Fibroblast of skin of right quadriceps (primary cell): Measurements from ENCODE around the gene BTBD2.

Experiments used
- DNase-seq: peaks from one replicate; pipeline ENCODE4 v3.0.0-alpha.2; 2013

Gene BTBD2

DNA sequence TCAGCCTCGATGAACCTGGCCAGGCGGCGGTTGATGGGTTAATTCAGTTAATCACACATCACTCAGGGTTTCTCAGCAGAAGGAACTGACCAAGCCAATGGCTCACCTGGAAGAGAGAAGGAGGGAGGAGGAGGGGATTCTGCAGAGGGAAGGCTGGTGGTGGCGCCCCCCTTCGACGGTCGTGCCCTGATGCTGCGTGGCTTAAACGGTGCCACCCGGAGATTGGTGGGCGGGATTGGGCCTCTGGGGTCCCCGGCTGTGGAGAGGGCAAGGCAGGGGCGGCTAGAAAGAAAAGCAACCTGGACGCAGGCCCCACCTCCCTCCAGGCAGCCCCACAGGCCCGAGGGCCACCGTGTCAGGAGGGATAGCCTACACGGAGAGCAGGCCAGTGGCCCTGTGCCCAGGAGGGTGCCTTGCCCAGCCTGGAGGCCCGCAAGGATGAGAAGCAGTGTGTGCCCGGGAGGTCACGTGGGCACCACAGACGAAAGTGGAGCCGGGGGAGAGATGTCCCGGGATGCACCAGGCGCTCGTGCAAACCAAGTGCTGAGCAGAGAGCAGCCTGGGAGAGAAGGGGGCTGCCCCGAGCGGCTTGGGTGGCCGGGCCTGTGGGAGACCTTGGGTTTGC, 58.5 kb downstream of the BTBD2 start:
- DNase-seq, result no peak

GRCh38 chr19:1956122-1956494, 59.4 kb downstream of the BTBD2 start:
- no peak for DNase-seq

DNA sequence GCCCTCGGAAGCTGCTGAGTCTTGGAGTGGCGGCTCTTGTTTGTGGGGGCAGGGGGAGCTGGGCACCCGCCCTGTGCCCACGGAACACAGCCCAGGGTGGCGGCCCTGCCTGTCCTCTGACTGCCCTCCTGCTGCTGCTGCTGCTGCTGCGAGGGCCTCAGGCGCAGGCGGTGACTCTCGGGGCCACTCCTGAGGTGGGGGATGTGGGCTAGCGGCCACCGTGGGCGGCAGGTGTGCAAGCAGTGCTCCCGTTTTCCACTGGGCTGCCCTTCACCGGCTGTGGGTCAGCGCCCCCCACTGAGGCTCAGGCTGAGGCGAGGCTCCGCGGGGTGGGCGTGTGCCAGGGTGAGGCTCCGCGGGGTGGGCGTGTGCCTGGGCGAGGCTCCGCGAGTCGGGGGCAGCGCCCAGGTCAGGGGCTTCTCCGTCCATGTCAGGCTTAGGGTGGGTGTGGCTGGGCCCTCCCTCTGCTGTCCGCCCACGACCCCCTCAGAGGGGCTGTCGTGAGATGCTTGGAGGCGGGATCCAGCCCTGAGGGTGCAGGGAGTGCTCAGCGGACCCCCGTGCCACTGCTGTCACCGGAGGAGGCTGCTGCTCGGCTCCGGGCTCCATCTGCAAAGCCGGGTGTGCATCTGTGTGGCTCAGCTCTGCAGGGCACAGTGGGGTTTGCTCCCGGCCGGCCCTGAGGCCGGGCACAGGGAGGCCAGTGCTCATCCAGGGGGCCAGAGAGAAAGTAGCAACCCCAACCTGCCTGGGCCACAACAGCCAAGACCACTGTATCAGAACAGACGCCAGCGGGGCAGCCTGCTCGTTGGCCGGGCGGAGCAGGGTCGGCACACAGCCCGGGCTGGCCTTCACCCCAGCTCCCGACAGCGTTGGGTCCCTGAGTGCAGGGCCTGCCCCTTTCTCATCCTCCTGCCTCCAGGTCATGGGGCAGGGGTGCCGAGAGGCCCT, 60.1 kb downstream of the BTBD2 start:
- DNase-seq, result no peak

GRCh38 chr19:1954532-1954933, 61.0 kb downstream of the BTBD2 start:
- DNase-seq, result no peak

- no peak for DNase-seq
Observed at GRCh38 chr19:1953441-1954094, 61.9 kb downstream of the BTBD2 start.

DNA sequence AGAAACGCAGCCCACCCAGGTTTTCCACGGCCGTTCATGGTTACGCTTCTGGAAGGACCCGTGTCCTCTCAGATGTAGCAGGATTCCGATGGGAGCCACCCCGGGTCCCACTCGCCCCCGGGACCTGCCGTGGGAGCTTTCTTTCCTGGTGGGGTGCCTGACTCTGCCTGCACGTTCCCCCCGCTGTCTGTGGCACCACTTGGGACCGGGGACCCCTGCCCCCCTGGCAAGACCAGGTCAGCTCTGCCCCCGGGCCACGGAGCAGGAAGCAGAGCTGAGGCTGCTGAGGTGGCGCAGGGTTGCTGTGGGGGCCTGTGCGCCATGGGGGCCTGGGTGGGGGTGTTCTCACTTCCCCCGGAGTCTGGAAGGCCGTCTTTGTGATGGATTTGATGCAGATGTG, 62.5 kb downstream of the BTBD2 start:
- no peak for DNase-seq

GRCh38 chr19:1952635-1953034, 62.9 kb downstream of the BTBD2 start:
- no peak for DNase-seq

- no peak for DNase-seq
Observed at GRCh38 chr19:1950640-1951039, 64.9 kb downstream of the BTBD2 start.

- no peak for DNase-seq
Observed at GRCh38 chr19:1949304-1950101, 66.0 kb downstream of the BTBD2 start.

DNA sequence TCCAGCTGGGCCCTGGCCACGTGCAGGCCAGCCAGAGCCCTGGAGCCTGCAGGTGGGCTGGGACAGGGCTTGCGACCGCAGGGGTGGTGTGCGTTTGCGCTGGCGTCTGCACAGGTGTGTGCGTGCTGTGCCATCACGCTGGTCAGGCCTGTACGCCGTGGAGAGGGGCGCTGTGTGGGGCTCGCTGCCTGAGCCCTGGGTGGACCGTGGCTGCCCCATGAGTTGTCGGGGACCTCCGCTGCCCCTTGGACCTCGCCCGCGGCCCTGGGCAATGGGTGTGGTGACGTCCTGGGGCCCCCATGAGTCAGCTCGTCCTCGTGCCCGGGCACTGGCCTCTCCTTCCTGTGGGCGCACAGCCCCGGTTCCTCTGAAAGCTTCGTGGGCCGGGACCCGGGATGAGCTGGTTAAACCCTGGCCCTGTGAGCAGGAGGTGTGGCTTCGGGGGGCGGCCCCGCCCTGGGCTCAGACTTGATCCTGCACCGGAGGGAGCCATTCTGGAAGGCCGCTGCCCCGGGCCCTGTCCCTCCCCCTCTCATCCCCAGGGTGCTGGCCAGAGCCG, 67.8 kb downstream of the BTBD2 start:
- DNase-seq, result no peak

GRCh38 chr19:1945899-1946298, 69.6 kb downstream of the BTBD2 start:
- DNase-seq, result peak; percentile 24

DNA sequence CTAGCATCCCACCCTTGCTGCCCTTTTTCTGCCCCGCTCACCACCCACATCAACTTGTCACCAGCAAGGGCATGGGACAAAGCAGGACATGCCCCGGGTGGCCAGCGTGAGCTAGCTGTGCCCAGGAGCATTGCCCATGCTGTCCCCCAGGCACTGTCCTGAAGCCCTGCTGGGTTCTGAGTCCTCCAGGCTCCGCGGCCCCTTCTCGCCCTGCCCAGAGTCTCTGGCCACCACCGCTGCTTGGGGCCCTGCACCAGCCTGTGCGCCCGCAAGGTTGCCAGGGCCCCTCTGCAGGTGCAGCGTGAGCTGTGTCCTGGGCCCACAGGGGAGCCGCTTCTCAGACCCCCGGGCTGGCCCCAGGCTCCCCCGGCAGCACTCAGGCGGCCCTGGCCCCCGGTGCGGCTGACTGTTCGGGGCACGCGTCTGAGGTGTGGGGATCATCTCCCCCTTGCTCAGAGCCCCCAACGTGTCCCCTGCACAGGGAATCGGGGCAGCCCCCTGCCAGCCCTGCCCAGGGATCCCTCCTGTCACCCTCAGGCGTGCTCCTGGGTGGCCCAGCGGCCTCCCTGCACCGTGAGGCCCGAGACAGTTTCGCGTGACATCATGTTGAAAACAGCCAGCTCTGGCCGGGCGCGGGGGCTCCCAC, 70.5 kb downstream of the BTBD2 start:
- no peak for DNase-seq

- DNase-seq, result no peak
Observed at GRCh38 chr19:1944088-1944915, 71.2 kb downstream of the BTBD2 start.

GRCh38 chr19:1943661-1944087, 71.8 kb downstream of the BTBD2 start:
- DNase-seq, result no peak

DNA sequence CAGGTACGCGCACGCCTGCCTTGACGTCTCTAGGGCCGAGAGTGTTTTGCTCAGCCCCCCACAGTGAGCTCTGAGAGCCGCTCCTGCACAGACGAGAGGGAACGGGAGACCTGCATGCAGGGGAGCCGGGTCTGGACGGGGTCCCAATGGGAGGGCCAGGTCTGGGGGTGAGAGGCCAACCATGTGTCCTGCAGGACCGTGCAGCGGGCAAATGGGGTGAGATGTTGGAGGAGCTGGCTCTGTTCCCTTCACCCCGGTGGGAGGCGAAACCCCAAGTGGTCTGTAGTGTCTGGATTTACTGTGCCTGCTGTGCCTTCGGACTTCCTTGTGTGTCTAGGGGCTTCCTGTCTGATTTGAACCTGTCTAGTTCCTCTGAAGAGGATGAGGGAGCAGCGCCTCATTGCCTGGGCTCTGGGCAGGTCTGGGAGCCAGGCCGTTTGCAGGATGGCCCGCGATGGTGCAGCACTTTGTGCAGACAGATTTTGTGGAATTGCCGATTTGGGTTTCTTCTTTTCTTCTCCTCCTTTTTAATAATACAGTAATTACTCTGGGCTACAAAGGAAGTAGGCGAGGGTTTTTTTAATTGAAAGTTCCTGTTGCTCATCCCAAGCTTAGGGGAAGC, 72.5 kb downstream of the BTBD2 start:
- DNase-seq, result no peak

GRCh38 chr19:1942078-1942933, 73.2 kb downstream of the BTBD2 start:
- DNase-seq, result peak; percentile 61

DNA sequence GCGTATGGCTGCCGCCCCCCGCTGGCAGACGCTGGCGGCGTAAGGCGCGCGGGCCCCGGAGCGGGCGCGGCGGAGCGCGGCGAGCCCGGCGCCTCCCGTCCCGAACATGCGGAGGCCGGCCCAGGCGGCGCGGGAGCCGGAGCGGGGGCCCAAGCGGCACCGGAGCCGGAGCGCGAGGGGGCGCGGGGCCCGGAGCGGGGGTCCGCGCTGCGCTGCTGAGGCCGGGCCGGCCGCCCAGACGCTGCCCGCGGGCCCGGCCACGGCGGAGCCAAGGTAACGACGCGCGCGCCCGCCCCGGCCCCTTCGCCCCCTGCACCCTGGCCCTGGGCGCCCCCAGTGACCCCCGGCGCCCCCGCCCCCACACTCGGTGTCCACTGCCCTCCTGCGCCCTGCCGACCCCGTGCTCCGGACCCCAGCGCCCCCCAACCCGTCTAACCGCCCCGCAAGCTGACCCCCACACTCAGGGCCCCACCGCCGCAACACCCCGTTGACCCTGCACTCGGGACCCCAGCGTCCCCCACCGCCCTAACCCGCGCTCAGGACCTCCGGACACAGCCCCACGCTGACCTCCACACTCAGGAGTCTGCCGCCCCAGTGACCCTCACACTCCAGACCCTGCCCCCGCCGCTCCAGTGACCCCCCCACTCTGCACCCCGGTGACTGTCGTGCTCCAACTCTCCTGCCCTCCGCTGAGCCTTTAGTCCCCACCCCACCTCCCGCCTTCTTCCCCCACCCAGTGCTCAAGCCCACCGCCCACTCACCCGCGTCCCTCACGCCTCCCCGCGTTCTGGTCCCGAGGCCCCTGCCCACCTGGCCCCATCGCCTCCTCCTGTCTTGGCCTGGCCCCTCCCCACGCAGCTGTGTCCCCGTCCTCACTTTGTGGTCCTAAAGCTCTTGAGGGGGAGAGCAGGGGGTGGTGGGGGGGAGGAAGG, 74.1 kb downstream of the BTBD2 start, which contains the start of gene CSNK1G2:
Gene CSNK1G2 (plus strand): TSS at position 27 of the 932 bp plus-strand sequence. CDS start 28,601 bp downstream, outside the sequence.
- no peak for DNase-seq

GRCh38 chr19:1938071-1938470, 77.4 kb downstream of the BTBD2 start:
- no peak for DNase-seq
